ENCODE measurements around the gene IL19. TPM values are rescaled to one million over a fixed set of nuclear protein-coding genes. Genes with fewer than 3 reads are reported as not detected.

The IL19 gene
- total RNA-seq, 1 donor from 2014 or later = not detected

GRCh38 chr1:206742719-206743383 lies 27.7 kb upstream of the IL19 start:
- Histone ChIP-seq H3K27ac (no peak overlapping the region), H4K20me1 (ENCODE audit: low read depth) (no peaks in the 10 kb centered on the region), H3K4me1 (peaks cover 15% of the 10 kb centered on the region), H3K9ac (no peak overlapping the region), H3K4me2 (no peak overlapping the region), H3K9me3 (ENCODE audit: low read depth) (no peaks in the 10 kb centered on the region), H3K4me3 (no peak overlapping the region), H3K36me3 (no peaks in the 10 kb centered on the region), H3F3A (ENCODE audit: low read depth) (no peaks in the 10 kb centered on the region), H3K27me3 (no peaks in the 10 kb centered on the region), H2AFZ (replicated peaks) (no peak overlapping the region), H3K79me2 (ENCODE audit: low read depth) (no peaks in the 10 kb centered on the region)
- H3K4me1 Mint-ChIP-seq = peaks cover 17% of the 10 kb centered on the region
- H3K27me3 Mint-ChIP-seq (ENCODE audit: insufficient read depth, low read depth) = peaks cover 6% of the 10 kb centered on the region
- H3K9me3 Mint-ChIP-seq = no peaks in the 10 kb centered on the region
- H3K4me3 Mint-ChIP-seq = no peak overlapping the region
- H3K36me3 Mint-ChIP-seq = no peaks in the 10 kb centered on the region
- TF ChIP-seq EZH2 (IDR thresholded peaks at IDR 0.05) (no peak), EZH2phosphoT487 (IDR thresholded peaks at IDR 0.05) (no peak), CTCF (IDR thresholded peaks at IDR 0.05) (no peak)
- H3K27ac Mint-ChIP-seq = no peak overlapping the region
- DNase-seq (ENCODE audit: low spot score) = no peak

- no peak overlapping the region for H3K27ac Mint-ChIP-seq
- H4K20me1 ChIP-seq (ENCODE audit: low read depth) = no peaks in the 10 kb centered on the region
- TF ChIP-seq CTCF (IDR thresholded peaks at IDR 0.05) = no peak
- no peak for TF ChIP-seq EZH2 (IDR thresholded peaks at IDR 0.05)
- no peaks in the 10 kb centered on the region for H3K9me3 ChIP-seq (ENCODE audit: low read depth)
- H3K4me1 Mint-ChIP-seq = peaks cover 2% of the 10 kb centered on the region
- no peak for DNase-seq (ENCODE audit: low spot score)
- peaks cover 2% of the 10 kb centered on the region for H3K27me3 Mint-ChIP-seq (ENCODE audit: insufficient read depth, low read depth)
- H3K4me3 ChIP-seq = no peak overlapping the region
- H3K4me3 Mint-ChIP-seq = no peak overlapping the region
- H2AFZ ChIP-seq (replicated peaks) = no peak overlapping the region
- no peak overlapping the region for H3K9ac ChIP-seq
- H3K36me3 ChIP-seq = no peaks in the 10 kb centered on the region
- no peaks in the 10 kb centered on the region for H3F3A ChIP-seq (ENCODE audit: low read depth)
- H3K4me2 ChIP-seq = no peak overlapping the region
- H3K36me3 Mint-ChIP-seq = no peaks in the 10 kb centered on the region
- no peaks in the 10 kb centered on the region for H3K79me2 ChIP-seq (ENCODE audit: low read depth)
- H3K4me1 ChIP-seq = peaks cover under 1% of the 10 kb centered on the region
- H3K9me3 Mint-ChIP-seq = no peaks in the 10 kb centered on the region
- H3K27me3 ChIP-seq = no peaks in the 10 kb centered on the region
- no peak overlapping the region for H3K27ac ChIP-seq
Observed at GRCh38 chr1:206744683-206745082, 25.9 kb upstream of the IL19 start.

- Mint-ChIP-seq H3K4me1 (peaks cover 2% of the 10 kb centered on the region), H3K27ac (no peak overlapping the region), H3K4me3 (no peak overlapping the region), H3K9me3 (no peaks in the 10 kb centered on the region), H3K36me3 (no peaks in the 10 kb centered on the region), H3K27me3 (ENCODE audit: insufficient read depth, low read depth) (peaks cover 2% of the 10 kb centered on the region)
- H3K4me3 ChIP-seq = no peak overlapping the region
- no peaks in the 10 kb centered on the region for H3K79me2 ChIP-seq (ENCODE audit: low read depth)
- no peak overlapping the region for H2AFZ ChIP-seq (replicated peaks)
- no peaks in the 10 kb centered on the region for H4K20me1 ChIP-seq (ENCODE audit: low read depth)
- H3K9me3 ChIP-seq (ENCODE audit: low read depth) = no peaks in the 10 kb centered on the region
- no peaks in the 10 kb centered on the region for H3K4me1 ChIP-seq
- TF ChIP-seq CTCF (IDR thresholded peaks at IDR 0.05) = no peak
- TF ChIP-seq EZH2phosphoT487 (IDR thresholded peaks at IDR 0.05) = no peak
- TF ChIP-seq EZH2 (IDR thresholded peaks at IDR 0.05) = no peak
- H3K36me3 ChIP-seq = no peaks in the 10 kb centered on the region
- no peak overlapping the region for H3K9ac ChIP-seq
- no peaks in the 10 kb centered on the region for H3K27me3 ChIP-seq
- no peak for DNase-seq (ENCODE audit: low spot score)
- no peak overlapping the region for H3K4me2 ChIP-seq
- H3K27ac ChIP-seq = no peak overlapping the region
- no peaks in the 10 kb centered on the region for H3F3A ChIP-seq (ENCODE audit: low read depth)
Observed at GRCh38 chr1:206745301-206745700, 25.3 kb upstream of the IL19 start.
